Fibroblast of upper back skin (primary cell): ENCODE data around the gene PBXIP1.

ENCODE experiments used
- DNase-seq: peaks from one replicate; pipeline ENCODE4 v3.0.0-alpha.2; 2013

PBXIP1 gene

GRCh38 chr1:154955718-154956543 is at the start of gene PBXIP1:
Gene PBXIP1 (minus strand): TSS chr1:154956099. CDS start chr1:154953721, 2,378 bp downstream.
- DNase-seq = peak; percentile 91

- no peak for DNase-seq
Observed at GRCh38 chr1:155005076-155006011, 49.4 kb upstream of the PBXIP1 start.

DNA sequence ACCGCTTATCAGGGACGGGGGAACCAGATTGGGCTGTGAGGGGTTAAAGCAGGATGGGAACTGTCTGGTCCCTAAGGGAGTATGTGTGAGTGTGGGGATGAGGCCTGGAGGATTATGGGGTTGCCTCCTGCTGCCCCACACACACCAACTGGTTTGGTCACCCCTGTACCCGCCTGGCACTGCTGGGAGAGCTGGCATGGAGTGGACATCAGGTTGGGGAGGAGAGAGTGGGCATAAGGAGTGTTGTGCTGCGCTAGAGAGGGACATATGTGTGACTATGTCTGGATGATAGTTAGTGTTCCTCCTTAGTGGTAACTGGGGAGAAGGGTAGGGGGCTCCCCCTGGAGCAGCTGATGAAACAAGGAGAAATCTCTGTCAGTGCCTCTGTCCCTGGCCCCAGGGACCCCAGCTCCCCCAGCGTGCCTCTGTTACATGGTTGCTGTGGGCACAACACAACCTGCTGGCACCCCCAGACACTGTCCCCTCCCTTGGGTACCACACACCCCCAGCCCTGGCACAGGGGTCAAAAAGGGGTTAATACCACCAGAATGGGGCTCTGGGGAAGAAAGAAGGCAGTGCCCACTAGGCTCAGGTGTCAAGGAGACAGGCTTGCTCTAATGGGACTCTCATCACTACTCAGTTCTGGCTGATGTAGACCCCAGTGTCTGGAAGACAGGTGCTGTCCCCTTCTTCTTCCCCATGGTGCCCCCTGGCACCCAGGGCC is 48.6 kb upstream of the PBXIP1 start:
- DNase-seq = no peak

DNA sequence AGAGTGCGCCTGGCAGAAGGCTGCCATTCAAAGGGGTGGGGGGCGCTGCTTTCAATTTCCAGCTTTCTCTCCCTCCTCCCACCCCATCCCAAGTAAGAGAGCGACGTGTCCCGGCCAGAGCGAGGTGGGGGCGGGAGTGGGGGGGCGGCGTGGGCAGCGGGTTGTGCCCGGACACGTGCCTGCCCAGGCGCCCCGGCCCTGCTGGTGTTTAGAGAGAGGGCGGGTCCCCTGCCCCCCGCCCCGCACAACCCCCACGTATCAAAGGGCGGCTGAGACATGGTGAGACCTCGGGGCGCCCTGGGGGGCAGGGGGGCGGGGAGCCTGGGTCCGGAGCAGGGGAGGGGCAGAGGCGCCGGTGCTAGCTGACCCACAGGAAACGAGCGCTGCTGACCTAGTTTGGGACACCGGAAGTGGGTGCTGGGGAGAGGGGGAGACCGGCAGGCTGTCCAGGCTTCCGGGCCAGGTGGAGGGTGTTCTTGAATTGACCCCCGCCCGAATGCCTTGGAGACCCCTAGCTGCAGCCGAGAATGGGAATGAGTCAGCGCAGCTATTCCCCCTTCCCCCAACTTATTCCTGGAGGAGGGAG is 48.0 kb upstream of the PBXIP1 start:
- peak; percentile 56 for DNase-seq

- no peak for DNase-seq
Observed at GRCh38 chr1:155003227-155003765, 47.4 kb upstream of the PBXIP1 start.

DNA sequence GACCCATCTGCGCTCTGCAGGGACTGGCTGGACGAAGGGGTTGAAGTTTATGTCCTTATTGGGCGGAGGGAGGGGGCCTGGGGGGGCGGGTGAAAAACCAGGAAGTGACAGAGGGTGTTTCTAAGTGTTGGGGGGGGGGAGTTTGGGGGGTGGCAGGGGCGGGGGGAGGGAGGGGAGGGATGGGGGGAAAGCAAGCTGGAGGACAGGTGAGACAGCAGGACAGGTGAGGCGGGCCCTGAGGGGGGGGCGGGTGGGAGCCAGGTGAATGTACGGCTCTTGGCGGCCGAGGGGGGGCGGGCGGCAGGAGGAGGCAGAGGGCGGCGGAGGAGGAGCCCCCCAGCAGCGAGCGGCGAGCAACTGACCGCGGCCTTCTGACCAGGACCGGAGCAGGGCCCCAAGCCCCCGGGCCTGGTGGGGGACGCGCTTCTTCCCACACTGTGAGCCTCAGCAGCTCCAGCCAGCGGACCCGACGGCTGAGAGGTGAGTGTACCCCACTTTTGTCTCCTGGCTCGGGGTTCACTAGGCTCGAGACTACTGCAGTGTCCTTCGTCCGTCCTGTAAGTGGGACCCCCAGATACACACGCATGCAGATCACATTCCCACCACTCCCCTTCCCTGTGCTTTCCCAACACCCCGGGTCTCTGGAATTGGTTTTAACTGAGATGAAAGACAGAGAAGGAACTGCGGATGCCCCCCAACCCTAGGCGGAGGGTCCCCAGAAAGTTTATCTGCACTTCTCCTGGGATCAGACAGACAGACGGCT is 46.7 kb upstream of the PBXIP1 start, which contains the start of gene ZBTB7B:
TSS of gene ZBTB7B (plus strand) at position 339 of the 763 bp plus-strand sequence. CDS start 11,859 bp downstream, outside the sequence.
- no peak for DNase-seq

GRCh38 chr1:155001675-155002463 is 46.0 kb upstream of the PBXIP1 start:
- DNase-seq = peak; percentile 99

DNA sequence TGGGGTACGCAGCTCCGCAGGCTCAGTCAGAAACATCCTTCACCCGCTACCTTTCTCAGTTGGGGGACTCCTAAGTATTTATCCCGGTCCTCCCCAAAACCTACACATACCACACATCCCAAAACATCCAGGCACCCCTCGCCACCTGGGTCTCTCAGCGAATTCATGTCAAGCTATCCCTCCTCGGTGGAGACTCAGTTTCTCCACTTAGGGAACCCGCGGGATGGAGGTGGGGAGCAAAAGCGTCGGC is 45.5 kb upstream of the PBXIP1 start:
- no peak for DNase-seq

DNA sequence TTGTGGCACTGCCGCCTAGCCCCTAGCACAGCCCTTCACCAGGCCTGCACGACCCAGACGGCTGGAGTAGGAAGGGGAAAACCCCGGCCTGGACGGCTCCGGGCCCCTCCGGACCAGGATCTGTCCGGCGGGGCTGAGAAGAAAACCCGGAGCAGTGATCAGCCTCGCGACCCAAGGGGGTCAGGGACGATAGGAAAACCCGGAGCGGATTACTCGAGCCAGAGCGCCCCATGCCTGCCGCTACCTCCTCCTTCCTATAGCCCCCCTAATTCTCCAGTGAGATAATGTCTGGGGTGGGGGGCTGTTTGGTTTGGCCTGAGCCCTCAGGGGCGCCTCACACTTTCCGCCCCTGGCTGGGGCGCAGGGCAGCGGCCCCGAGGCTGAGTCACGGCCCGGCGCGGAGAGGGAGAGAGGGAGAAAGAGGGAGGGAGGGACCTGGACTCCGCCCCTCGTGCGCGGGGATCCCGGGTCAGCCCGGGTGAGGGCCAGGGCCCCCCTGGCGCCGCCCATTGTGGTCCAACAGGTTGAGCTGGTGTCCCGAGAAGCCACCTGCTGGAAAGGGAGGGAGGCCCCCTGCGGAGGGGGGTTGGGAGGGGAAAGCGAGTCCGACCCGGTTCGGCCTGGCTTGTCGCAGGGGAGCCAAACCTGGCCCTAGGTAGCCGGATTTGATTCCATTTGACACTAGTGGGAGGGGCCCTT is 45.0 kb upstream of the PBXIP1 start:
- DNase-seq = peak; percentile 81

- DNase-seq = no peak
Observed at GRCh38 chr1:155000411-155000725, 44.5 kb upstream of the PBXIP1 start.

DNA sequence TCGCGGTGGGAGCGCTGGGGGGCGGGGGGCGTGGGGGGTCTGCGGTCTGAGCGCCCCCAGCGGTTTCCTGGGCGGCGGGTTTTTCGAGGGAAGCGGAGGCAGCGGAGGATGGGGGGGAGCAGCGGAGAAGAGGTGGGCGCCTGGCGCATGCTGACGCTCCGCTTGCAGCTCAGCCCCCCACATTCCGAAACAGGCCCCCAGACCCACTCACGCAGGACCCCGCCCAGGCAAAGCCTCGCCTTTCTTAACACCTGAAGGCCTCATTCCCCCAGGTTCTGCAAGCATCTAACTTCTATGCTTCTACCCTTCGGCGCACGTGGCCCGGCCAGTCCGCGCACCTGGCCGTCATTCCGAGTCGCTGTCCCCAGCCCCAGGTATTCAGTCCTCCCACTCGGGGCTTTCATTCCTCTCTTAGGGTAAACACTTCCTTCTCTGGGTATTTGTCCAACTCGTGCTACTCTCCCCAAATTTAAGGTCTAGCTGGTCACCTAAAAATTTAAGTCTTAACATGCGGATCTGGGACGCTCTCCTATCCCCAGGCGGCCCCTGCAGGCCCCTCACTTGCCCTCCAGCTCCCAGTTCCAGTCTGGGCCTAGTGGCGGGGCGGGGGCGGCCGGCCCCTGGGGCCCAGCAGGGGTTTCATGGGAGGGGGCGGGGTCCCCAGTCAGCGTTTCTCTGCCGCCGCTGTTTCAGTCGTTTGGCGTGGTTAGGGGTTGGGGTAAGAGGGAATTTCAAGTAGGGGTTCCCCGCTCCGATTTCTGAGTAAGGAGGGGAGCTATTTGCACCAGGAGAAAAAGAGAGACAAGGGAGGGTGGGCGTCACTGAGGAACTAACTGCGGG is 43.9 kb upstream of the PBXIP1 start:
- DNase-seq = no peak

GRCh38 chr1:154998818-154999570 is 43.1 kb upstream of the PBXIP1 start:
- peak; percentile 75 for DNase-seq

DNA sequence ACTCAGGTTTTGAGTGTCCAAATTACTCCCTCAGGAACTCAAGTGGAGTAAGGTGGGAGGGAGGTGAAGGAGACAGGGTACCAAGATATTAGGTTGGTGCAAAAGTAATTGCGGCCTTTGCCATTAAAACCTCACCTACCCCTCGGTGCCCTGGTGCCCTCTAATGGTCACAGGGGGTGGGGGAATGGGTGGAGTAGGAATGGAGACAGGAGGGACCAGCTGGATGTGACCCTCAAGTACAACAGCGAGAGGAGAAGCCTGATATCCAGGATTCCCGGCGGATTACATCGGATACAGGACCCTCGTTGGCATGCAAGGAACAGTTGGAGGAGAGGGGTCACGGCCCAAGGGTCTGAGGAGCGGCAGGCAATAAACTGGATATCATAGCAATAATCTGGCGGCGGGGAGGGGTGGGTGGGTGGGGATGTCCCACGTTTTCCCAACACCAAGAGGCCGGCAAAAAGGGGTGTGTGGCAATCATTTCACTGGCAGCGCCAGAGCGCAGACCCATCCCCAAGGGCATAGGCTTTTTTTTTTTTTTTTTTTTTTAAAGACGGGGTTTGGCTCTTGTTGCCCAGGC is 42.4 kb upstream of the PBXIP1 start:
- DNase-seq = no peak

GRCh38 chr1:154996966-154997701 is 41.2 kb upstream of the PBXIP1 start:
- no peak for DNase-seq

GRCh38 chr1:154995301-154995983 is 39.5 kb upstream of the PBXIP1 start:
- peak; percentile 83 for DNase-seq

DNA sequence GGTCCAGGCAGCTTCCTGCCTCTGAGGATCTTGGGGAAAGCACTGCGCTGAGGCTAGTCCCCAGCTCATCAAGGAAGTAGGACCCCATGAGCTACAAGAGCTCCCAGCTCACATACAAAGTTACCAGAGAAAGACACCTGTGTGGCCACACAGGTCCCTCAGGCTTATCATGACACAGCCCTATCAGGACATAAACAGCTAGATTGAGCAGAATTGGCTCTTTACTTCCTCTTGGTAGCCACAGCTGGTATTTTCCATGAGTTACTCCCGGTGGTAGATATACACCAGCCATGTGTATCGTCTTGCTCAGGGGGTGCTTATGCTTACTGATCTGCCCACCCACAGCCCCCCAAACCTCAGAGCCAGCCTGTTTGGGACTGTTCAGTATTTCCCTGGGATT is 38.7 kb upstream of the PBXIP1 start:
- no peak for DNase-seq

DNA sequence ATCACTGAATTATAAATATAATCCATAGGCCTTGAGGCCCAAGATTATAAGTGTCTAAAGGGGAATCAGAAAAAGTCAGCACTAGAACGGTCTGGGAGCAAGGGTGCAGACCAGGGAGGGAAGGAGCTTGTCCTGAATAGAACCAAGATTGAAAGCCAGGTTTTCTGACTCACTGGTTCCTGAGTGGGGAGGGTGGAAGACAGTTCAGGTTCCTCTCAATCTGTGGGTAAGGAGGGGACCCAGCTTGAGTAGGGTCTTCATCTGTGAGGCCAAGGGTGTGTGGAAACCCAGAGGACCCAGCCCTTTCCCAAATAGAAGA is 38.3 kb upstream of the PBXIP1 start:
- DNase-seq = no peak
